SK-N-MC (cell line): ENCODE measurements around the gene AMBP.

Experiments used
- EZH2 ChIP-seq: fragments of 200-600 bp; sonication (generic); IDR thresholded peaks from one replicate; pipeline ENCODE4 v1.6.1; 2017; ENCODE audit warnings: antibody characterized with exemption
- POLR2AphosphoS5 ChIP-seq: IDR thresholded peaks from 2 replicates; pipeline ENCODE4 v1.6.1; 2012; ENCODE audit warnings: mild to moderate bottlenecking, low read depth, low read length, borderline replicate concordance

DNA sequence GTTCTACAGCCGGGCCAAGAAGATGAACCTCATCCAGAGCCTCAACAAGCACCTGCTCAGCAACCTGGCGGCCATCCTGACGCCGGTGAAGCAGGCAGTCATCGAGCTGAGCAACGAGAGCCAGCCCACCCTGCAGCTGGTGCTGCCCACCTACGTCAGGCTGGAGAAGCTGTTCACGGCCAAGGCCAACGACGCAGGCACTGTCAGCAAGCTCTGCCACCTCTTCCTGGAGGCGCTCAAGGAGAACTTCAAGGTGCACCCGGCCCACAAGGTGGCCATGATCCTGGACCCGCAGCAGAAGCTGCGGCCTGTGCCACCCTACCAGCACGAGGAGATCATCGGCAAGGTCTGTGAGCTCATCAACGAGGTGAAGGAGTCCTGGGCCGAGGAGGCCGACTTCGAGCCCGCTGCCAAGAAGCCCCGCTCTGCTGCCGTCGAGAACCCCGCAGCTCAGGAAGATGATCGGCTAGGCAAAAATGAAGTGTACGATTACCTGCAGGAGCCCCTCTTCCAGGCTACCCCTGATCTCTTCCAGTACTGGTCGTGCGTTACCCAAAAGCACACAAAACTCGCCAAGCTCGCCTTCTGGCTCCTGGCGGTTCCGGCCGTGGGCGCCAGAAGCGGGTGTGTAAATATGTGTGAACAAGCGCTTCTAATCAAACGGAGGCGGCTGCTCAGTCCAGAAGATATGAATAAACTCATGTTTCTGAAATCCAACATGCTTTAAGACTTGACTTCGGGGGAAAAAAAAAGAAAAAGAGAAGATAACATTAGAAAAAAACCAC is 28.5 kb downstream of the AMBP start:
- TF ChIP-seq EZH2 (no peak), POLR2AphosphoS5 (no peak)
